Muscle layer of duodenum (tissue), 2 donors: ENCODE measurements around the gene MAD1L1.

Source experiments
- H3K27ac ChIP-seq: one replicate; pipeline ENCODE4 v1.7.0; 2013; ENCODE audit warnings: mild to moderate bottlenecking, low read length
- H3K27me3 ChIP-seq: one replicate; pipeline ENCODE4 v1.7.0; 2013; ENCODE audit warnings: low read depth, mild to moderate bottlenecking, control low read depth, low read length
- H3K36me3 ChIP-seq, 2 donors: one replicate each; pipeline ENCODE4 v1.7.0; 2013; ENCODE audit warnings: low read length in 2 of 2, control low read depth in 1 of 2, mild to moderate bottlenecking in 1 of 2; ENCODE audit not compliant: insufficient read depth in 2 of 2, control insufficient read depth in 1 of 2
- H3K4me1 ChIP-seq, 2 donors: one replicate each; pipeline ENCODE4 v1.7.0; 2013; ENCODE audit warnings: low read length in 2 of 2, mild to moderate bottlenecking in 2 of 2, control low read depth in 1 of 2, moderate library complexity in 1 of 2; ENCODE audit not compliant: insufficient read depth in 2 of 2, control insufficient read depth in 1 of 2
- H3K4me3 ChIP-seq, 2 donors: one replicate each; pipeline ENCODE4 v1.7.0; 2013; ENCODE audit warnings: low read length in 2 of 2, low read depth in 1 of 2, mild to moderate bottlenecking in 1 of 2
- H3K9me3 ChIP-seq, 2 donors: one replicate each; pipeline ENCODE4 v1.7.0; 2013; ENCODE audit warnings: low read length in 2 of 2, control low read depth in 1 of 2, mild to moderate bottlenecking in 1 of 2; ENCODE audit not compliant: control insufficient read depth in 1 of 2
- donor health status: healthy.

The MAD1L1 gene

DNA sequence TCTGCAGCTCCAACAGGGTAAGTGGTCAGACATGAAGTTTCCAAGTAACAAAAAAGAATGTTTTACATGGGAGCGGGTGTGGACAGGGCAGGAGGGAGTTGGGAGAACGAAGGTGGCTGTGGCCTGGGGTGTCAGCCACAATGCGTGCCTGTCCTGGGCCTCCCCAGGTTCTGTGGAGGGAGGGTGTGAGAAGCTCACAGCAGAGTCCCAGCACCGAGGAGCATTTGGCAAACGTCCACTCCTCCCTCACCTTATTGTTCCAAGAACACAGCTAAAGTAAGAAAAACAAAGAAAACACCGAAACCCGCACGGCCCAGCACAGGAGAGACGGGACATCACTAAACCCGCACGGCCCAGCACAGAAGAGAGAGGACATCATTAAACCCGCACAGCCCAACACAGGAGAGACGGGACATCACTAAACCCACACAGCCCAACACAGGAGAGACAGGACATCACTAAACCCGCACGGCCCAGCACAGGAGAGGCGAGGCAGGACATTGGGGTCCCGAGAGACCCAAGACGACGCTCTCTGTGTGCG lies 226.4 kb downstream of the MAD1L1 start:
- H3K4me1 ChIP-seq, result no peaks in the 10 kb centered on the region
- no peak overlapping the region for H3K4me3 ChIP-seq
- H3K36me3 ChIP-seq, result no peaks in the 10 kb centered on the region
- no peaks in the 10 kb centered on the region for H3K9me3 ChIP-seq
- H3K27me3 ChIP-seq, result no peaks in the 10 kb centered on the region
- no peak overlapping the region for H3K27ac ChIP-seq

DNA sequence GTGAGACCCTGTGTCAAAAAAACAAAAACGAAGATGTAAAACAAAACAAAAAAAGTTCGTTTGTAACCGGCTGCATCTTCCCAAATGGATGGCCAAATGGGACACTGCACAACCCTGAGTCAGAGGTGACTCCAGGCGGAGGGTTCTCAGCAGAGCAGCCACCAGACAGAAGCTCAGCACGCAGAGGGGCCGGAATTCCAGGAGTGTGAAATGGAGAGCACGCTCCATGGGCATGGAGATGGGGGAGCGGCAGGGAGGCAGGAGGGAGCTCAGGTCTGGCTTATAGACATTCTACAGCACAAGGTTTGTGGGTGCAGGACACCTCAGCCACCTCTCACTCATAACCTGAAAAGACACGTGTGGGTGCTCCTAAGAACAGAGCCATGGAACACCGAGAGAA lies 227.0 kb downstream of the MAD1L1 start:
- no peaks in the 10 kb centered on the region for H3K4me1 ChIP-seq
- no peaks in the 10 kb centered on the region for H3K27me3 ChIP-seq
- H3K4me3 ChIP-seq, result no peak overlapping the region
- no peak overlapping the region for H3K27ac ChIP-seq
- H3K9me3 ChIP-seq, result no peaks in the 10 kb centered on the region
- H3K36me3 ChIP-seq, result no peaks in the 10 kb centered on the region

DNA sequence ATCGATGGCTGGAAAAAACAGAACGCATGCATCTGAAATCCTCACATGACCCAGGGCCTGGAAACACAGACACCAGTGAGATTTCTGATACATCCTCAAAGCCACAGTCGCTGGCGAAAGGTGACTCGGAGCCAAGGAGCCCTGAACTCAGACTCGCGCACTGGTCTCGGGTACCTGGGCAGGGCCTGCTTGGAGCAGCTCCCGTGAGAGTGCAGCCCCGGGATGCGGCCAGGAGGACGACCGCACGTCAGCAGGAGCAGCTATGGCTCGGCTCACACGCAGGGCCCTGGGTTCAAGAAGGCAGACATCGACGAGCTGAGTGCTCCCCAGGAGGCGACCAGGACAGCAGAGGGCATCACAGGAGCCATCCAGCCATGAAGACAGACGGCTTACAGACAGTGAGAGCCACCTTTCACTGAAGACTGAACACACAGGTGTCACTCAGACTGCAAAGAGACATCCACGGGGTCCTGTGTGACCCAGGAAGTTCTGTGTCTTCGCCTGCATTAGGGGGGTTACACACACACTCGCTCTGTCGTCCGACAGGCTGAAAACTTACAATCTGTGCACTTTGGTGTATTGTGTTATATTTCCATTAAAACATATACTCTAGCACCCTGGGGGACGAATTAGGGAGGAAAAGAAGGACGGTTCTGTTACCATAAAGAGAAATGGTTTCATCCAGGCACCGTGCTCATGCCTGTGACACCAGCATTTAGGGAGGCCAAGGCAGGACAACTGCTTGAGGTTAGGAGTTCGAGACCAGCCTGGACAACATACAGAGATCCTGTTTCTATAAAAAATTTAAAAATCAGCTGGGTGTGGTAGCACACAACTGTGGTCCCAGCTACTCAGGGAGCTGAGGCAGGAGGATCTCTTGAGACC lies 227.7 kb downstream of the MAD1L1 start:
- H3K36me3 ChIP-seq, result no peaks in the 10 kb centered on the region
- no peaks in the 10 kb centered on the region for H3K27me3 ChIP-seq
- no peak overlapping the region for H3K27ac ChIP-seq
- no peaks in the 10 kb centered on the region for H3K9me3 ChIP-seq
- H3K4me3 ChIP-seq, result no peak overlapping the region
- no peaks in the 10 kb centered on the region for H3K4me1 ChIP-seq

DNA sequence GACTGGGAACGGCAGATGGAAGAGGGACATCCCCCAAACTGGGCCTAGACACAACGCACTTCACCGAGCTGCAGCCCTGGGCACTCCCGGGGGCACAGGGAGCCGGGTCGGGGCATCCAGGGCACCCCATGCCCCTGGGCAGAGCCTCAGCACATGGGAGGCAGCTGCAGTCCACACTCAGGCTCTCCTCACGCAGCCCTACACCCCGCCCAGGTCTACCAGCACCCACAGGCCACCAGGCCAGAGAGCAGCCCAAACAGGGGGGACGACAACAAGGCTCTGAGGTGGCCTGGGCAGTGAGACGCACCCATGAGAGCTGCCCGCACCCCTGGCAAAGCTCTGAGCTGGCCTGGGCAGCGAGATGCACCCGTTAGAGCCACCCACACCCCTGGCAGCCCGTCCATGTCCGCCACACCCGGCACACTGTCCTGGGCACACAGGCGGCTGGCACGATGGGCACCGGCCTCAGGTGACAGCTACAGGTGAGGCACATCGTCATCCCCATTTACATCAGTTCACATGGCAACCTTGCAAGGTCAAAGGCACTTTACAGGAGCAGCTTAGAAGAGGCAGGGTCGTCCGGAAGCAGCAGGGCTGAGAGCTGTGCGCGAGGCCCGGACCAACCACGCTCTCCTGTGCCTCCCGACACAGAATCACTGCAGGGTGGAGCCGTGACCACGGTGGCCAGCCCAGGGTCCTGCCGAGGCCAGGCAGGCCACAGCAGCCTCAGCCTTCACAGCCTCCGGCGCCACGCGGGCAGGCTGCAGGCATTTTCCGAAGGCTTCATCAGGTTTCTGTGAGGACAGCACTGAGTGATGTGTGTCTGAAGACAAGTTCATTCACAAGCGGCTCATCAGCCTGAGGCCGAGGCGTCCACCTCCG lies 228.6 kb downstream of the MAD1L1 start:
- Histone ChIP-seq H3K4me1 (no peaks in the 10 kb centered on the region), H3K27ac (no peak overlapping the region), H3K9me3 (no peaks in the 10 kb centered on the region), H3K27me3 (no peaks in the 10 kb centered on the region), H3K36me3 (no peaks in the 10 kb centered on the region), H3K4me3 (no peak overlapping the region)

- H3K4me1 ChIP-seq, result no peaks in the 10 kb centered on the region
- no peak overlapping the region for H3K4me3 ChIP-seq
- no peaks in the 10 kb centered on the region for H3K27me3 ChIP-seq
- no peaks in the 10 kb centered on the region for H3K9me3 ChIP-seq
- H3K36me3 ChIP-seq, result no peaks in the 10 kb centered on the region
- H3K27ac ChIP-seq, result no peak overlapping the region
Measured at GRCh38 chr7:2003451-2003930, 229.3 kb downstream of the MAD1L1 start.

GRCh38 chr7:2002561-2003450 lies 229.9 kb downstream of the MAD1L1 start:
- Histone ChIP-seq H3K4me1 (no peaks in the 10 kb centered on the region), H3K36me3 (no peaks in the 10 kb centered on the region), H3K4me3 (no peak overlapping the region), H3K27ac (no peak overlapping the region), H3K9me3 (no peaks in the 10 kb centered on the region), H3K27me3 (no peaks in the 10 kb centered on the region)

DNA sequence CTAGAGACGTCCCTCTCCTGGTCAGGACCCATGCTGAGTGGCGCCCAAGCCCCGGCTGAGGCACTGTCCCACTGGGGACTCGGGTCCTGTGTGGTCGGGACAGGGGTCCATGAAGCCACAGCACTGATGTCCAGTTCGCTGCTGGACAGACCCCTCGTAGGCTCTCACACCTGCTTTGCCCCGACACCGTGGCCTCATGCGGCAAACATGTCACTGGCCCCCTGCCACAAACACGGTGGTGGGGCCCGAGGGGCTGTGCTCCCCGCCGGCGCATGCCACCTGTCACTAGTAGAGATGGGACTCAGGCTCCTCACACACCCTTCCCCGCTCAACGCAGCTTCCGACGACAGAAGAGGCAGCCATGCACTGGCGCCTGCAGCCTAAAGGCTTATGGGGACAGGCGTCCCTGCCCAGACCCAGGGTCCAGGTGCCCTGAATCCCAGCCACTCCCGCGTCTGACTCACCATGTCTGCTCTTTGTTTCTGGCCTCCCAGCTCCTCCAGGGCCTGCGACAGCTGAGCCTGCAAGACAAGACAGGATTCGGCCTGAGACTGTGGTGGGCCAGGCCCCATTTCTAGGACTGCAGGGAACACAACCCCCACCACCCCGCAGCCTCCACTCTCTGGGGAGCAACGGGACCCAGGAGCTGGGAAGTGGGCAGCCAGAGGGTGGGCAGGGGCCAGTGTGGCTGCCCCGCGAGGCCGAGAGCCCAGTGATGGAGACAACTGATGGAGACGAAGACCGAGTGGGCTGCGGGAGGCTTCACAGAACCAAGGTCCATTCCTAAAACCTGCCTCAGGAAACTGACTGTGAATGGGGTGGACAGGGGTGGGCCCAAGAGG lies 230.9 kb downstream of the MAD1L1 start:
- Histone ChIP-seq H3K27ac (no peak overlapping the region), H3K4me3 (no peak overlapping the region), H3K27me3 (no peaks in the 10 kb centered on the region), H3K9me3 (no peaks in the 10 kb centered on the region), H3K4me1 (no peaks in the 10 kb centered on the region), H3K36me3 (no peaks in the 10 kb centered on the region)

DNA sequence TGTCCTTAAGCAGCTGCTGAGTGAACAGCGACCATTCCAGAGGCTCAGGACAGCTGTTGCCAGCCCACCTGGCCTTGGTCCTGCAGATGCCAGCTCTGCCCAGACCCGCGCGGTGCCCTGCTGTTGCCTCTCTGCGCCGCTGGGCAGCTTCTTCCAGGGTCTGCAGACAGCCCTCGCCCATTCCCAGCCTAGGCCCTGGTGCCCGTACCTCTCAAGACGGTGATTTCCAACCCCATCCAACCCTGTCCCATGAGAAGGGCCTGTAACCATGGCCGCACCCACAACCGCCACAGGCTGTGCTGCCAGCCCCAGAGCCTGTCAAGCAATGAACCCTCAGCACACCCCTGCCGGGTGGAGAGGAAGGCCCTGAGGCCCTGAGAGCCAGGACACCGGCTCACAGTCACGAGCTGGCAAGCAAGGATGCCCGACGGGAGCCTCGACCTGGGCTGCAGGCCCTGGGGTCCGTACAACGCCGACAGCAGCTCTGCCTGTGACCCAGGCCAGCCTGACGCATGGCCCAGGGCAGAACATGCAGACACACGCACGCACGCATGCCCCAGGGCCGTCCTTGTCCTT lies 231.9 kb downstream of the MAD1L1 start:
- H3K27me3 ChIP-seq, result no peaks in the 10 kb centered on the region
- no peak overlapping the region for H3K4me3 ChIP-seq
- no peaks in the 10 kb centered on the region for H3K36me3 ChIP-seq
- H3K4me1 ChIP-seq, result no peaks in the 10 kb centered on the region
- no peaks in the 10 kb centered on the region for H3K9me3 ChIP-seq
- H3K27ac ChIP-seq, result no peak overlapping the region

DNA sequence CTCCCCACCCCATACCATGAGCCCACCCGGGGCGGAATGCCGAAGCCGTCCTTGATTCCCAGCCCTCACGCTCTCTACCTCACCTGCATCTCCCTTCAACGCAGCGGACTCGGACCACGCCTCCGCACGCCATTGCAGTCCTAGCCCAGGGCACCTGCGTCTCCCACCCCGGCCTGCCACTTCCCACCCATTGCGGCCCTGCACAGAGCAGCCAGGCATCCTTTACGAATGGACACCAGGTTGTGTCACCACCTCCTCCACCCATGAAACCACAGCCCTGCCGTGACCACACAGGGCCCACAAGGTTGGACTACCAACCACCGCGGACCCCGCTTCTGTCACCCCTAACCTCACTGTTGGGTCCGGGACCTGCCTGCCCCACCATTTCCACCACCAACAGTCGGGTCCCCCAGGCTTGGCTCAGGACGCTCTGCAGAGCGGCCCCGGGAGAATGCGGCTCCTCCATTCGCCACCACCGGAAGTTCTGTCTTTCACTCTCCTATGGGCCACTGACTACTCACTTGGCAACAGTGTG lies 232.5 kb downstream of the MAD1L1 start:
- Histone ChIP-seq H3K4me3 (no peak overlapping the region), H3K36me3 (no peaks in the 10 kb centered on the region), H3K4me1 (no peaks in the 10 kb centered on the region), H3K27ac (no peak overlapping the region), H3K9me3 (no peaks in the 10 kb centered on the region), H3K27me3 (no peaks in the 10 kb centered on the region)
